HL-60 (cell line): ENCODE data around the gene RB1.

Source experiments
- GABPA ChIP-seq: IDR thresholded peaks from 2 replicates; pipeline ENCODE4 v1.6.1; 2012; ENCODE audit warnings: low read depth
- POLR2AphosphoS5 ChIP-seq: IDR thresholded peaks from 2 replicates; pipeline ENCODE4 v1.6.1; 2012; ENCODE audit warnings: low read depth
- TF ChIP-seq, protein P1 (sequence below): IDR thresholded peaks from one replicate; pipeline ENCODE4 v1.5.1; 2011; ENCODE audit warnings: low read length, control low read depth, inconsistent platforms; ENCODE audit not compliant: insufficient read depth
- TF ChIP-seq, protein P2 (sequence below): IDR thresholded peaks from 2 replicates; pipeline ENCODE4 v1.6.1; 2012; ENCODE audit warnings: low read depth; ENCODE audit not compliant: insufficient replicate concordance

- TF ChIP-seq POLR2AphosphoS5, result no peak
- TF ChIP-seq, protein P1, sequence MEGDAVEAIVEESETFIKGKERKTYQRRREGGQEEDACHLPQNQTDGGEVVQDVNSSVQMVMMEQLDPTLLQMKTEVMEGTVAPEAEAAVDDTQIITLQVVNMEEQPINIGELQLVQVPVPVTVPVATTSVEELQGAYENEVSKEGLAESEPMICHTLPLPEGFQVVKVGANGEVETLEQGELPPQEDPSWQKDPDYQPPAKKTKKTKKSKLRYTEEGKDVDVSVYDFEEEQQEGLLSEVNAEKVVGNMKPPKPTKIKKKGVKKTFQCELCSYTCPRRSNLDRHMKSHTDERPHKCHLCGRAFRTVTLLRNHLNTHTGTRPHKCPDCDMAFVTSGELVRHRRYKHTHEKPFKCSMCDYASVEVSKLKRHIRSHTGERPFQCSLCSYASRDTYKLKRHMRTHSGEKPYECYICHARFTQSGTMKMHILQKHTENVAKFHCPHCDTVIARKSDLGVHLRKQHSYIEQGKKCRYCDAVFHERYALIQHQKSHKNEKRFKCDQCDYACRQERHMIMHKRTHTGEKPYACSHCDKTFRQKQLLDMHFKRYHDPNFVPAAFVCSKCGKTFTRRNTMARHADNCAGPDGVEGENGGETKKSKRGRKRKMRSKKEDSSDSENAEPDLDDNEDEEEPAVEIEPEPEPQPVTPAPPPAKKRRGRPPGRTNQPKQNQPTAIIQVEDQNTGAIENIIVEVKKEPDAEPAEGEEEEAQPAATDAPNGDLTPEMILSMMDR, result no peak
- TF ChIP-seq GABPA, result no peak
- TF ChIP-seq, protein P2, sequence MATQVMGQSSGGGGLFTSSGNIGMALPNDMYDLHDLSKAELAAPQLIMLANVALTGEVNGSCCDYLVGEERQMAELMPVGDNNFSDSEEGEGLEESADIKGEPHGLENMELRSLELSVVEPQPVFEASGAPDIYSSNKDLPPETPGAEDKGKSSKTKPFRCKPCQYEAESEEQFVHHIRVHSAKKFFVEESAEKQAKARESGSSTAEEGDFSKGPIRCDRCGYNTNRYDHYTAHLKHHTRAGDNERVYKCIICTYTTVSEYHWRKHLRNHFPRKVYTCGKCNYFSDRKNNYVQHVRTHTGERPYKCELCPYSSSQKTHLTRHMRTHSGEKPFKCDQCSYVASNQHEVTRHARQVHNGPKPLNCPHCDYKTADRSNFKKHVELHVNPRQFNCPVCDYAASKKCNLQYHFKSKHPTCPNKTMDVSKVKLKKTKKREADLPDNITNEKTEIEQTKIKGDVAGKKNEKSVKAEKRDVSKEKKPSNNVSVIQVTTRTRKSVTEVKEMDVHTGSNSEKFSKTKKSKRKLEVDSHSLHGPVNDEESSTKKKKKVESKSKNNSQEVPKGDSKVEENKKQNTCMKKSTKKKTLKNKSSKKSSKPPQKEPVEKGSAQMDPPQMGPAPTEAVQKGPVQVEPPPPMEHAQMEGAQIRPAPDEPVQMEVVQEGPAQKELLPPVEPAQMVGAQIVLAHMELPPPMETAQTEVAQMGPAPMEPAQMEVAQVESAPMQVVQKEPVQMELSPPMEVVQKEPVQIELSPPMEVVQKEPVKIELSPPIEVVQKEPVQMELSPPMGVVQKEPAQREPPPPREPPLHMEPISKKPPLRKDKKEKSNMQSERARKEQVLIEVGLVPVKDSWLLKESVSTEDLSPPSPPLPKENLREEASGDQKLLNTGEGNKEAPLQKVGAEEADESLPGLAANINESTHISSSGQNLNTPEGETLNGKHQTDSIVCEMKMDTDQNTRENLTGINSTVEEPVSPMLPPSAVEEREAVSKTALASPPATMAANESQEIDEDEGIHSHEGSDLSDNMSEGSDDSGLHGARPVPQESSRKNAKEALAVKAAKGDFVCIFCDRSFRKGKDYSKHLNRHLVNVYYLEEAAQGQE, result no peak
Observed at GRCh38 chr13:48353590-48353989, 50.0 kb downstream of the RB1 start.
